Ishikawa (cell line): ENCODE results near the gene METTL25B.

ENCODE experiments used
- CEBPB ChIP-seq: IDR thresholded peaks from 2 replicates; pipeline ENCODE4 v1.6.1; 2012
- CREB1 ChIP-seq: IDR thresholded peaks from 2 replicates; pipeline ENCODE4 v1.6.1; 2012; ENCODE audit warnings: low read depth
- EGR1 ChIP-seq: IDR thresholded peaks from 2 replicates; pipeline ENCODE4 v1.6.1; 2012
- EP300 ChIP-seq: IDR thresholded peaks from 2 replicates; pipeline ENCODE4 v1.6.1; 2012; ENCODE audit warnings: borderline replicate concordance
- FOXM1 ChIP-seq: IDR thresholded peaks from 2 replicates; pipeline ENCODE4 v1.6.1; 2012; ENCODE audit warnings: low read depth, borderline replicate concordance
- MAX ChIP-seq: IDR thresholded peaks from 2 replicates; pipeline ENCODE4 v1.6.1; 2012
- NFIC ChIP-seq: IDR thresholded peaks from 2 replicates; pipeline ENCODE4 v1.6.1; 2012
- RAD21 ChIP-seq: IDR thresholded peaks from 2 replicates; pipeline ENCODE4 v1.6.1; 2012; ENCODE audit warnings: low read depth
- REST ChIP-seq: IDR thresholded peaks from 2 replicates; pipeline ENCODE4 v1.6.1; 2012; ENCODE audit warnings: low read depth, mild to moderate bottlenecking
- TAF1 ChIP-seq: IDR thresholded peaks from 2 replicates; pipeline ENCODE4 v1.6.1; 2012; ENCODE audit warnings: low read depth, mild to moderate bottlenecking
- TCF12 ChIP-seq: IDR thresholded peaks from 2 replicates; pipeline ENCODE4 v1.6.1; 2012; ENCODE audit warnings: low read depth
- TEAD4 ChIP-seq: IDR thresholded peaks from 2 replicates; pipeline ENCODE4 v1.6.1; 2012
- USF1 ChIP-seq: IDR thresholded peaks from 2 replicates; pipeline ENCODE4 v1.6.1; 2012
- YY1 ChIP-seq: IDR thresholded peaks from 2 replicates; pipeline ENCODE4 v1.6.1; 2012; ENCODE audit warnings: low read depth
- ZBTB7A ChIP-seq: IDR thresholded peaks from 2 replicates; pipeline ENCODE4 v1.6.1; 2012; ENCODE audit warnings: low read depth

METTL25B gene

GRCh38 chr1:156750711-156751450 lies 22.6 kb downstream of the METTL25B start:
- TF ChIP-seq CREB1 = no peak
- TF ChIP-seq REST = no peak
- TF ChIP-seq FOXM1 = no peak
- no peak for TF ChIP-seq YY1
- TF ChIP-seq USF1 = no peak
- peak; percentile 38 for TF ChIP-seq TAF1
- TF ChIP-seq ZBTB7A = peak; percentile 34
- TF ChIP-seq CEBPB = peak; percentile 91
- TF ChIP-seq MAX = no peak; the same call in 1 of the 2 replicates
- no peak for TF ChIP-seq TEAD4
- no peak for TF ChIP-seq TCF12

- TF ChIP-seq FOXM1 = peak; percentile 90
- 0 out of 2 replicates have a peak, but pooled peaks have one; percentile 1 for TF ChIP-seq REST
- TF ChIP-seq EGR1 = no peak
Observed at GRCh38 chr1:156751451-156751756, 23.1 kb downstream of the METTL25B start, which contains the start of gene HDGF. Gene HDGF (minus strand): TSS chr1:156751675. CDS start chr1:156751429, 246 bp downstream.

GRCh38 chr1:156751757-156752481 lies 23.6 kb downstream of the METTL25B start:
- TF ChIP-seq MAX (peak; percentile 94), FOXM1 (no peak), CREB1 (no peak), REST (no peak), RAD21 (no peak; the same call in 1 of the 2 replicates), ZBTB7A (peak; percentile 83), TAF1 (peak; percentile 63), CEBPB (no peak), USF1 (peak; percentile 79), TCF12 (no peak), TEAD4 (0 out of 2 replicates have a peak, but pooled peaks have one; percentile 18), EP300 (peak; percentile 18; the same call in 1 of the 2 replicates), YY1 (peak; percentile 81), EGR1 (no peak), NFIC (no peak)

- no peak for TF ChIP-seq CEBPB
- no peak for TF ChIP-seq REST
- no peak for TF ChIP-seq FOXM1
- TF ChIP-seq TAF1 = no peak
- TF ChIP-seq RAD21 = no peak
- no peak for TF ChIP-seq TEAD4
- no peak for TF ChIP-seq EGR1
- no peak for TF ChIP-seq TCF12
- TF ChIP-seq YY1 = no peak
- no peak for TF ChIP-seq EP300
- TF ChIP-seq USF1 = no peak
- no peak for TF ChIP-seq NFIC
- TF ChIP-seq CREB1 = no peak
- no peak for TF ChIP-seq MAX
- TF ChIP-seq ZBTB7A = no peak
Observed at GRCh38 chr1:156752843-156753482, 24.7 kb downstream of the METTL25B start.
